ENCODE measurements around the gene MYO7A.

DNA sequence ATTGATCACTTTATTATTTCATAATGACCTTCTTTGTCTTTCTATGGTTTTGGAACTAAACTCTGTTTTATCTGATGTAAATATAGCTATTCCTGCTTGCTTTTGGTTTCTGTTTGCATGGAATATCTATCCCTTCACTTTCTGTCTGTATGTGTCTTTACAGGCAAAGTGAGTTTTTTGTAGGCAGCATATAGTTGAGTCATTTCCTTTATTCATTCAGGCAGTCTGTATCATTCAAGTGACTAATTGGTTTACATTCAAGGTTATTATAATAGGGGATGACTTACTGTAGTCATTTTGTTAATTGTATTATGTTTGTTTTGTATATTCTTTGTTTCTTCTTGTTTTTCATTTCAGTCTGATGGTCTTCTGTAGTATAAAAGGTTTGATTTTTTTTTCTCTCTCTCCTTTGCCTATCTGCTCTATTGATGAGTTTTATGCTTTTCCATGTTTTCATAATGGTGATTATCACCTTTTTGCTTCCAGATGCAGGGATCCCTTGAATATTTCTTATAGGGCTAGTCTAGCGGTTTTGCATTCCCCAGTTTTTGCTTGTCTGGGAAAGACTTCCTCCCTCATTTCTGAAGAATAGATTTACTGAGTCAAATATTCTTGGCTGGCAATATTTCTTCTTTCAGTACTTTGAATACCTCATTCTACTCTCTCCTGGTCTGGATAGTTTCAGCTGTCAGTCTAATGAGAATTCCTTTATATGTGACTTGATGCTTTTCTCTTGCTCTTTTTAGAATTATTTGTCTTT lies 123.0 kb downstream of the MYO7A start:
- TF ChIP-seq, protein P1, sequence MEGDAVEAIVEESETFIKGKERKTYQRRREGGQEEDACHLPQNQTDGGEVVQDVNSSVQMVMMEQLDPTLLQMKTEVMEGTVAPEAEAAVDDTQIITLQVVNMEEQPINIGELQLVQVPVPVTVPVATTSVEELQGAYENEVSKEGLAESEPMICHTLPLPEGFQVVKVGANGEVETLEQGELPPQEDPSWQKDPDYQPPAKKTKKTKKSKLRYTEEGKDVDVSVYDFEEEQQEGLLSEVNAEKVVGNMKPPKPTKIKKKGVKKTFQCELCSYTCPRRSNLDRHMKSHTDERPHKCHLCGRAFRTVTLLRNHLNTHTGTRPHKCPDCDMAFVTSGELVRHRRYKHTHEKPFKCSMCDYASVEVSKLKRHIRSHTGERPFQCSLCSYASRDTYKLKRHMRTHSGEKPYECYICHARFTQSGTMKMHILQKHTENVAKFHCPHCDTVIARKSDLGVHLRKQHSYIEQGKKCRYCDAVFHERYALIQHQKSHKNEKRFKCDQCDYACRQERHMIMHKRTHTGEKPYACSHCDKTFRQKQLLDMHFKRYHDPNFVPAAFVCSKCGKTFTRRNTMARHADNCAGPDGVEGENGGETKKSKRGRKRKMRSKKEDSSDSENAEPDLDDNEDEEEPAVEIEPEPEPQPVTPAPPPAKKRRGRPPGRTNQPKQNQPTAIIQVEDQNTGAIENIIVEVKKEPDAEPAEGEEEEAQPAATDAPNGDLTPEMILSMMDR (optimal IDR thresholded peaks at IDR 0.05 in 1 of 3, IDR thresholded peaks at IDR 0.05 in 1 of 3, conservative IDR thresholded peaks at IDR 0.05 in 1 of 3; ENCODE audit: extremely low read depth in 1 of 3, insufficient read depth in 2 of 3, low read length in 3 of 3) = no peak
- no peak for TF ChIP-seq EZH2 (IDR thresholded peaks at IDR 0.05; ENCODE audit: low read length)

Measured in keratinocyte (primary cell).